K562 (cell line): ENCODE data around the gene FOSL1. TPM values are rescaled to one million over a fixed set of nuclear protein-coding genes. Genes with fewer than 3 reads are reported as not detected.
A peak's percentile ranks its signal among the peaks of the same experiment; 100 is the strongest.

Source experiments
- ETS1 ChIP-seq: conservative IDR thresholded peaks from 2 replicates; pipeline ENCODE4 v1.6.1; 2011; ENCODE audit warnings: low read depth, mild to moderate bottlenecking, low read length; ENCODE audit not compliant: control insufficient read depth
- FOXA3 ChIP-seq, 2 experiments: fragments of 450-650 bp in 1 of 2; sonication (generic) in 1 of 2; formaldehyde crosslinking; IDR thresholded peaks in 1 of 2; conservative IDR thresholded peaks in 1 of 2; 2 replicates each; pipeline versions ENCODE4 v1.4.0 to v1.8.0; 2020 to 2022; ENCODE audit warnings: mild to moderate bottlenecking in 2 of 2, missing genetic modification reagents in 1 of 2
- MBD2 ChIP-seq: sonication (generic); IDR thresholded peaks from 2 replicates; pipeline ENCODE4 v1.6.1; 2016; ENCODE audit warnings: low read depth, borderline replicate concordance
- PCBP1 ChIP-seq: fragments of 200-400 bp; formaldehyde crosslinking; IDR thresholded peaks from 2 replicates; pipeline ENCODE4 v1.6.1; 2018; ENCODE audit warnings: mild to moderate bottlenecking, low read depth, low read length; ENCODE audit not compliant: poor library complexity, severe bottlenecking
- PCBP2 ChIP-seq: fragments of 200-400 bp; formaldehyde crosslinking; IDR thresholded peaks from 2 replicates; pipeline ENCODE4 v1.6.1; 2018; ENCODE audit warnings: low read length, low read depth, mild to moderate bottlenecking, moderate library complexity; ENCODE audit not compliant: poor library complexity, severe bottlenecking
- SAFB ChIP-seq: fragments of 200-400 bp; formaldehyde crosslinking; IDR thresholded peaks from 2 replicates; pipeline ENCODE4 v1.6.1; 2017; ENCODE audit warnings: low read depth, low read length, borderline replicate concordance
- SAFB2 ChIP-seq: fragments of 200-400 bp; formaldehyde crosslinking; IDR thresholded peaks from 2 replicates; pipeline ENCODE4 v1.6.1; 2018; ENCODE audit warnings: borderline replicate concordance, low read length, low read depth, moderate library complexity; ENCODE audit not compliant: severe bottlenecking
- TAL1 ChIP-seq: fragments of 450-650 bp; IDR thresholded peaks from 2 replicates; pipeline ENCODE4 v1.6.1; 2016; ENCODE audit warnings: mild to moderate bottlenecking
- TCF7L2 ChIP-seq: fragments of 150-350 bp; IDR thresholded peaks from 2 replicates; pipeline ENCODE4 v1.6.1; 2016; ENCODE audit warnings: low read depth, mild to moderate bottlenecking, low read length, moderate library complexity
- TEAD4 ChIP-seq, 2 experiments: sonication (generic) in 1 of 2; formaldehyde crosslinking in 1 of 2; IDR thresholded peaks; 2 replicates each; pipeline versions ENCODE4 v1.6.1 to v1.8.0; 2012 to 2022; ENCODE audit warnings: borderline replicate concordance in 1 of 2, inconsistent platforms in 1 of 2, low read length in 1 of 2, mild to moderate bottlenecking in 1 of 2, missing genetic modification reagents in 1 of 2
- ZBTB49 ChIP-seq: sonication (generic); formaldehyde crosslinking; IDR thresholded peaks from 2 replicates; pipeline ENCODE4 v1.8.0; 2022; ENCODE audit warnings: missing genetic modification reagents, mild to moderate bottlenecking, borderline replicate concordance
- ZNF263 ChIP-seq: sonication (generic); formaldehyde crosslinking; IDR thresholded peaks from 2 replicates; pipeline ENCODE4 v1.8.0; 2022; ENCODE audit warnings: mild to moderate bottlenecking, missing genetic modification reagents, borderline replicate concordance
- ZNF644 ChIP-seq: fragments of 200-800 bp; sonication (Bioruptor generic); IDR thresholded peaks from 2 replicates; pipeline ENCODE4 v1.6.1; 2016; ENCODE audit warnings: low read depth, missing genetic modification characterization, missing compliant biosample characterization
- ZNF75A ChIP-seq: fragments of 450-650 bp; formaldehyde crosslinking; IDR thresholded peaks from 2 replicates; pipeline ENCODE4 v1.4.0; 2020; ENCODE audit warnings: mild to moderate bottlenecking
- ZNF766 ChIP-seq: fragments of 200-800 bp; sonication (Bioruptor generic); conservative IDR thresholded peaks from 2 replicates; pipeline ENCODE4 v1.6.1; 2016; ENCODE audit warnings: missing genetic modification characterization, missing compliant biosample characterization
- polyA plus RNA-seq, 8 experiments: library from polyadenylated mRNA; depleted of rRNA in 4 of 8; stranded (reverse) in 5 of 8; unstranded in 3 of 8; fragments of >200 nt; fragmentation: Nextera tagmentation in 2 of 8; fragmentation: Illumina TruSeq in 1 of 8; extraction: Ambion mirVana in 2 of 8; extraction: Trizol in 1 of 8; gene quantifications; 2 replicates each; pipeline versions ENCODE4 v1.2.1 to v1.2.3, GENCODE V29; 2011 to 2014; ENCODE audit warnings: inconsistent platforms in 1 of 8, missing spikeins in 1 of 8
- total RNA-seq, 7 experiments: library from RNA; depleted of rRNA in 6 of 7; stranded (reverse); fragments of >200 nt in 6 of 7; fragmentation: Illumina TruSeq in 2 of 7; extraction: Trizol in 2 of 7; gene quantifications; 2 replicates each; pipeline versions ENCODE4 v1.2.1 to v1.2.3, GENCODE V29; 2011 to 2021; ENCODE audit warnings: low replicate concordance in 1 of 7
- TF ChIP-seq, protein P1 (sequence below): fragments of 200-800 bp; sonication (Bioruptor generic); IDR thresholded peaks from 2 replicates; pipeline ENCODE4 v1.6.1; 2016; ENCODE audit warnings: missing genetic modification characterization, missing compliant biosample characterization

Gene FOSL1
- total and polyA plus RNA-seq, 9 of the 15 experiments (the other 6 are each of a cell fraction or from before 2014, with no cell fraction given): 3.5 to 39.6 (median 10.0) TPM

DNA sequence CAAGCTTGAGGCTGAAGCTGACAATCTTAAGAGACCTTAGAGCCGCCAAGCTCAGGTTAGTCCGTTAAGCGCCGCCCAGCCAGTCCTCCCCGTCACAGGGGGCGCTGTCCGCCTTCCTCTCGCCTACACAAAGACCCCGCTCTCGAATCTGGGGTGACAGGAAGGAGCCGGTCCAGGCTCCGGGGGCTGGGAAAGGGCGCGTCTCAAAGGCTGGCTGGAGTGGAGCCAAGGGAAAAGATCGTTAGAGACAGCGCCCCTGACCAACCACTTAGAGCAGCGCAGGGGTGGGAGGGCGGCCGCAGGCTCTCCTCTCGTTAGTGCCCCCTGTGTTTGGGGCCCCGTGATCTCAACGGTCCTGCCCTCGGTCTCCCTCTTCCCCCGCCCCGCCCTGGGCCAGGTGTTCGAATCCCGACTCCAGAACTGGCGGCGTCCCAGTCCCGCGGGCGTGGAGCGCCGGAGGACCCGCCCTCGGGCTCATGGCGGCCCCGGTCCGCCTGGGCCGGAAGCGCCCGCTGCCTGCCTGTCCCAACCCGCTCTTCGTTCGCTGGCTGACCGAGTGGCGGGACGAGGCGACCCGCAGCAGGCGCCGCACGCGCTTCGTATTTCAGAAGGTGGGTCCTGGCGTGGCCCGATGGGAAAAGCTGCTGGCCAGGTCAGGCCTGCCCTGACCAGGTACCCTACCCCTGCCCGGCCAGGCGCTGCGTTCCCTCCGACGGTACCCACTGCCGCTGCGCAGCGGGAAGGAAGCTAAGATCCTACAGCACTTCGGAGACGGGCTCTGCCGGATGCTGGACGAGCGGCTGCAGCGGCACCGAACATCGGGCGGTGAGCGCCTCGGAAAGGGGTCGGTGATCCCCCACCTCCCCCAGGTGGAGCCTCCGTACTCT is 39.7 kb downstream of the FOSL1 start, which contains the start of gene MUS81 (continued):
- TF ChIP-seq ZBTB49 (CRISPR knock-in tag) (0 out of 2 replicates have a peak, but pooled peaks have one; percentile 72), ZNF644 (tag) (no peak), PCBP1 (peak; percentile 91), ZNF75A (no peak), ZNF766 (no peak), SAFB (no peak), TEAD4 (IDR thresholded peaks at IDR 0.05; ENCODE audit: low read length) (no peak), TEAD4 (CRISPR knock-in tag; IDR thresholded peaks at IDR 0.05; ENCODE audit: borderline replicate concordance) (no peak), SAFB2 (no peak), ZNF263 (0 out of 2 replicates have a peak, but pooled peaks have one; percentile 54), PCBP2 (no peak), FOXA3 (CRISPR knock-in tag; conservative IDR thresholded peaks at IDR 0.05 in 1 of 2, IDR thresholded peaks at IDR 0.05 in 1 of 2) (0 out of 4 replicates have a peak, but pooled peaks of 1 of the 2 experiments have one; percentile 37), ETS1 (peak; percentile 13; the same call in 1 of the 2 replicates), TAL1 (no peak), TCF7L2 (no peak), MBD2 (peak; percentile 81)
- TF ChIP-seq, protein P1, sequence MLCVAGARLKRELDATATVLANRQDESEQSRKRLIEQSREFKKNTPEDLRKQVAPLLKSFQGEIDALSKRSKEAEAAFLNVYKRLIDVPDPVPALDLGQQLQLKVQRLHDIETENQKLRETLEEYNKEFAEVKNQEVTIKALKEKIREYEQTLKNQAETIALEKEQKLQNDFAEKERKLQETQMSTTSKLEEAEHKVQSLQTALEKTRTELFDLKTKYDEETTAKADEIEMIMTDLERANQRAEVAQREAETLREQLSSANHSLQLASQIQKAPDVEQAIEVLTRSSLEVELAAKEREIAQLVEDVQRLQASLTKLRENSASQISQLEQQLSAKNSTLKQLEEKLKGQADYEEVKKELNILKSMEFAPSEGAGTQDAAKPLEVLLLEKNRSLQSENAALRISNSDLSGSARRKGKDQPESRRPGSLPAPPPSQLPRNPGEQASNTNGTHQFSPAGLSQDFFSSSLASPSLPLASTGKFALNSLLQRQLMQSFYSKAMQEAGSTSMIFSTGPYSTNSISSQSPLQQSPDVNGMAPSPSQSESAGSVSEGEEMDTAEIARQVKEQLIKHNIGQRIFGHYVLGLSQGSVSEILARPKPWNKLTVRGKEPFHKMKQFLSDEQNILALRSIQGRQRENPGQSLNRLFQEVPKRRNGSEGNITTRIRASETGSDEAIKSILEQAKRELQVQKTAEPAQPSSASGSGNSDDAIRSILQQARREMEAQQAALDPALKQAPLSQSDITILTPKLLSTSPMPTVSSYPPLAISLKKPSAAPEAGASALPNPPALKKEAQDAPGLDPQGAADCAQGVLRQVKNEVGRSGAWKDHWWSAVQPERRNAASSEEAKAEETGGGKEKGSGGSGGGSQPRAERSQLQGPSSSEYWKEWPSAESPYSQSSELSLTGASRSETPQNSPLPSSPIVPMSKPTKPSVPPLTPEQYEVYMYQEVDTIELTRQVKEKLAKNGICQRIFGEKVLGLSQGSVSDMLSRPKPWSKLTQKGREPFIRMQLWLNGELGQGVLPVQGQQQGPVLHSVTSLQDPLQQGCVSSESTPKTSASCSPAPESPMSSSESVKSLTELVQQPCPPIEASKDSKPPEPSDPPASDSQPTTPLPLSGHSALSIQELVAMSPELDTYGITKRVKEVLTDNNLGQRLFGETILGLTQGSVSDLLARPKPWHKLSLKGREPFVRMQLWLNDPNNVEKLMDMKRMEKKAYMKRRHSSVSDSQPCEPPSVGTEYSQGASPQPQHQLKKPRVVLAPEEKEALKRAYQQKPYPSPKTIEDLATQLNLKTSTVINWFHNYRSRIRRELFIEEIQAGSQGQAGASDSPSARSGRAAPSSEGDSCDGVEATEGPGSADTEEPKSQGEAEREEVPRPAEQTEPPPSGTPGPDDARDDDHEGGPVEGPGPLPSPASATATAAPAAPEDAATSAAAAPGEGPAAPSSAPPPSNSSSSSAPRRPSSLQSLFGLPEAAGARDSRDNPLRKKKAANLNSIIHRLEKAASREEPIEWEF: no peak
